GM12892 (cell line): ENCODE results near the gene LRGUK.

Experiments used
- POLR2A ChIP-seq: IDR thresholded peaks from 2 replicates; pipeline ENCODE4 v1.6.1; 2011; ENCODE audit warnings: low read depth, low read length, control low read depth
- POLR2AphosphoS5 ChIP-seq: IDR thresholded peaks from 2 replicates; pipeline ENCODE4 v1.6.1; 2011; ENCODE audit warnings: low read depth, low read length, control low read depth

DNA sequence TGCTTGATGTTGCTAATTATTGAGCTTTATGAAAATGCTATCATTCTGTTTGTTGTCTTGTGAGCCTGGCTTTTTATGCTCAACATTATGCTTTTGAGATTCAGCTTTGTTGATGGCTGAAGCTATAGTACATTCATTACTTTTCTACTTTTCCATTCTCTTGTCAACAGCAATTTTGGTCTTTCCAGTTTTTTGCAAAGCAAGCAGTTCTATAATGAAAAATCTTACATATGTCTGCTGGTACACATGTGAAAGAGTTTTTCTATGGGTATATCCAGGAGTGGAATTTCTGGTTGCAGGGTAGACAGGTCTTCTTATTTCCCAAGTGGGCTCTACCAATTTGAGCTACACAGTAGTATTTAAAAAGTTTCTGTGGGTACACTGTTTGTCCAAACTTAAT is 152.8 kb downstream of the LRGUK start:
- TF ChIP-seq POLR2AphosphoS5 (no peak), POLR2A (no peak)
